CD14-positive monocyte (primary cell): ENCODE data around the gene POGZ. TPM values are rescaled to one million over a fixed set of nuclear protein-coding genes. Genes with fewer than 3 reads are reported as not detected.
A peak's percentile ranks its signal among the peaks of the same experiment; 100 is the strongest.

ENCODE experiments used
- DNase-seq, 3 donors: peaks; one replicate each; pipeline ENCODE4 v3.0.0-alpha.2; 2011 to 2022
- H2AFZ ChIP-seq: 2 replicates; pipeline ENCODE4 v1.6.0; 2012; ENCODE audit warnings: mild to moderate bottlenecking, low read depth, low read length, inconsistent platforms; ENCODE audit not compliant: insufficient read depth, poor library complexity, severe bottlenecking
- H3K27ac ChIP-seq, 2 donors: 1 replicate in 1 of 2; 2 replicates in 1 of 2; pipeline ENCODE4 v1.5.1; 2012 to 2013; ENCODE audit warnings: low read length in 2 of 2, control low read depth in 1 of 2, inconsistent platforms in 1 of 2, low read depth in 1 of 2, mild to moderate bottlenecking in 1 of 2
- H3K27me3 ChIP-seq, 2 donors: one replicate each; pipeline versions ENCODE4 v1.6.0 to v1.6.1; 2011 to 2013; ENCODE audit warnings: low read length in 2 of 2; ENCODE audit not compliant: control insufficient read depth in 2 of 2, insufficient read depth in 2 of 2
- H3K36me3 ChIP-seq, 2 donors: replicated peaks in 1 of 2; 1 replicate in 1 of 2; 2 replicates in 1 of 2; pipeline versions ENCODE4 v1.5.1 to v1.6.1; 2012 to 2013; ENCODE audit warnings: low read length in 2 of 2, control low read depth in 1 of 2, inconsistent platforms in 1 of 2, mild to moderate bottlenecking in 1 of 2; ENCODE audit not compliant: insufficient read depth in 2 of 2, control insufficient read depth in 1 of 2
- H3K4me1 ChIP-seq, 2 donors: 1 replicate in 1 of 2; 2 replicates in 1 of 2; pipeline versions ENCODE4 v1.5.1 to v1.6.1; 2012 to 2013; ENCODE audit warnings: low read length in 2 of 2, control low read depth in 1 of 2, inconsistent platforms in 1 of 2, mild to moderate bottlenecking in 1 of 2, moderate library complexity in 1 of 2; ENCODE audit not compliant: insufficient read depth in 2 of 2, control insufficient read depth in 1 of 2
- H3K4me2 ChIP-seq: replicated peaks from 2 replicates; pipeline ENCODE3; 2012; ENCODE audit warnings: low read length, moderate library complexity, mild to moderate bottlenecking; ENCODE audit not compliant: poor library complexity, severe bottlenecking; ENCODE audit errors: extremely low read depth
- H3K4me3 ChIP-seq, 3 experiments: fragments of 200-600 bp in 1 of 3; sonication (generic) in 1 of 3; replicated peaks in 1 of 3; 1 replicate in 2 of 3; 2 replicates in 1 of 3; pipeline ENCODE4 v1.5.1; 2011 to 2013; ENCODE audit warnings: low read length in 3 of 3, mild to moderate bottlenecking in 3 of 3, control low read depth in 2 of 3, low read depth in 2 of 3, inconsistent platforms in 1 of 3, moderate library complexity in 1 of 3
- H3K79me2 ChIP-seq: 2 replicates; pipeline ENCODE4 v1.6.0; 2012; ENCODE audit warnings: mild to moderate bottlenecking, control low read depth, inconsistent platforms, low read length, moderate library complexity; ENCODE audit not compliant: insufficient read depth
- H3K9ac ChIP-seq: 2 replicates; pipeline ENCODE4 v1.6.0; 2017; ENCODE audit warnings: low read length, mild to moderate bottlenecking; ENCODE audit not compliant: insufficient read depth, poor library complexity, severe bottlenecking
- H3K9me3 ChIP-seq, 2 donors: replicated peaks in 1 of 2; 1 replicate in 1 of 2; 2 replicates in 1 of 2; pipeline versions ENCODE4 v1.5.1 to v1.6.1; 2012 to 2013; ENCODE audit warnings: low read length in 2 of 2, control low read depth in 1 of 2; ENCODE audit not compliant: control insufficient read depth in 1 of 2, insufficient read depth in 1 of 2
- H4K20me1 ChIP-seq: 2 replicates; pipeline ENCODE4 v1.6.0; 2012; ENCODE audit warnings: mild to moderate bottlenecking, low read length, control low read depth, moderate library complexity; ENCODE audit not compliant: insufficient read depth
- H3K27ac Mint-ChIP-seq, 7 donors: one replicate each; pipeline ENCODE4 v1.8.0; 2020; ENCODE audit warnings: mild to moderate bottlenecking in 7 of 7, mixed read lengths in 7 of 7, moderate library complexity in 6 of 7, inconsistent platforms in 2 of 7
- H3K27me3 Mint-ChIP-seq, 3 donors: one replicate each; pipeline ENCODE4 v1.8.0; 2021 to 2022; ENCODE audit warnings: low read depth in 3 of 3, mild to moderate bottlenecking in 3 of 3, mixed read lengths in 3 of 3, moderate library complexity in 3 of 3, inconsistent platforms in 1 of 3
- H3K36me3 Mint-ChIP-seq, 2 donors: one replicate each; pipeline ENCODE4 v1.8.0; 2020; ENCODE audit warnings: mixed read lengths in 2 of 2, inconsistent platforms in 1 of 2, mild to moderate bottlenecking in 1 of 2
- H3K4me1 Mint-ChIP-seq: one replicate; pipeline ENCODE4 v1.8.0; 2020; ENCODE audit warnings: mild to moderate bottlenecking, mixed read lengths
- H3K4me3 Mint-ChIP-seq, 2 donors: one replicate each; pipeline ENCODE4 v1.8.0; 2020; ENCODE audit warnings: mild to moderate bottlenecking in 2 of 2, mixed read lengths in 2 of 2, moderate library complexity in 1 of 2
- H3K9me3 Mint-ChIP-seq, 7 donors: one replicate each; pipeline ENCODE4 v1.8.0; 2020 to 2022; ENCODE audit warnings: mixed read lengths in 7 of 7, mild to moderate bottlenecking in 6 of 7, moderate library complexity in 6 of 7, inconsistent platforms in 2 of 7
- CTCF ChIP-seq: fragments of 200-600 bp; IDR thresholded peaks from one replicate; pipeline ENCODE4 v1.8.0; 2022; ENCODE audit warnings: antibody characterized with exemption, mild to moderate bottlenecking
- WGBS: methylation state at CpG from one replicate; pipeline ENCODE4 v1.1.5; 2013; ENCODE audit warnings: missing lambda C conversion rate; ENCODE audit not compliant: insufficient coverage; 5-methylcytosine and 5-hydroxymethylcytosine counted together
- intact Hi-C, 2 donors: fragments of 100-400 bp; cut with micrococcal nuclease; formaldehyde crosslinking; loops; one replicate each; pipeline versions ENCODE4 v1.15.0 to v1.15.1; 2023
- polyA plus RNA-seq, 3 donors: library from polyadenylated mRNA; depleted of rRNA in 1 of 3; unstranded in 2 of 3; stranded (reverse) in 1 of 3; fragments of 300-500 nt in 2 of 3; fragments of >200 nt in 1 of 3; fragmentation: Illumina TruSeq in 2 of 3; gene quantifications; 1 replicate in 2 of 3; 2 replicates in 1 of 3; pipeline ENCODE4 v1.2.3, GENCODE V29; 2012 to 2021

The POGZ gene
- polyA plus RNA-seq, 3 donors = 0.75 to 41.7 (median 1.8) TPM

GRCh38 chr1:151408891-151409290, 50.4 kb downstream of the POGZ start:
- no peaks in the 10 kb centered on the region for H3K9me3 ChIP-seq
- Mint-ChIP-seq H3K36me3 (peaks cover 84 to 99% of the 10 kb centered on the region in 2 donors), H3K4me1 (no peaks in the 10 kb centered on the region), H3K9me3 (no peaks in the 10 kb centered on the region), H3K27ac (peak overlapping the region in 1 of 7 donors; percentile 72), H3K27me3 (peaks cover 0 to 1% (median 0%) of the 10 kb centered on the region in 3 donors), H3K4me3 (no peak overlapping the region)
- H2AFZ ChIP-seq = no peak overlapping the region
- no peak overlapping the region for H3K9ac ChIP-seq
- no peak for TF ChIP-seq CTCF
- no peak for DNase-seq
- H3K4me1 ChIP-seq = no peaks in the 10 kb centered on the region
- no peak overlapping the region for H3K27ac ChIP-seq
- H3K36me3 ChIP-seq = peaks cover 88 to 99% of the 10 kb centered on the region in 2 donors
- H3K79me2 ChIP-seq = no peaks in the 10 kb centered on the region
- H3K4me2 ChIP-seq = no peak overlapping the region
- H3K27me3 ChIP-seq = no peaks in the 10 kb centered on the region
- intact Hi-C loops = loop anchor here in 1 of 2 donors (10.0 kb wide), 1 partner anchor 214 kb away; the partner anchor contains the start of genes PIP5K1A and VPS72
- peaks cover 9% of the 10 kb centered on the region for H4K20me1 ChIP-seq
- H3K4me3 ChIP-seq = no peak overlapping the region

GRCh38 chr1:151407304-151407703, 52.0 kb downstream of the POGZ start:
- peak overlapping the region in 1 of 7 donors; percentile 19 for H3K27ac Mint-ChIP-seq
- H3K4me2 ChIP-seq = no peak overlapping the region
- peaks cover 83 to 100% of the 10 kb centered on the region in 2 donors for H3K36me3 ChIP-seq
- H3K36me3 Mint-ChIP-seq = peaks cover 89 to 99% of the 10 kb centered on the region in 2 donors
- WGBS = no CpG with 5 or more reads among the region's 3 CpGs
- H3K9ac ChIP-seq = no peak overlapping the region
- no peak overlapping the region for H3K27ac ChIP-seq
- H3K4me3 ChIP-seq = no peak overlapping the region
- H3K4me1 ChIP-seq = no peaks in the 10 kb centered on the region
- no peak for TF ChIP-seq CTCF
- no peaks in the 10 kb centered on the region for H3K27me3 ChIP-seq
- H2AFZ ChIP-seq = no peak overlapping the region
- H4K20me1 ChIP-seq = peaks cover 9% of the 10 kb centered on the region
- no peaks in the 10 kb centered on the region for H3K9me3 Mint-ChIP-seq
- H3K4me3 Mint-ChIP-seq = no peak overlapping the region
- DNase-seq = no peak
- intact Hi-C loops = loop anchor here in 1 of 2 donors (10.0 kb wide), 1 partner anchor 213 kb away; the partner anchor contains the start of genes PIP5K1A and VPS72
- peaks cover 0 to 1% (median 0%) of the 10 kb centered on the region in 3 donors for H3K27me3 Mint-ChIP-seq
- no peaks in the 10 kb centered on the region for H3K79me2 ChIP-seq
- no peaks in the 10 kb centered on the region for H3K4me1 Mint-ChIP-seq
- no peaks in the 10 kb centered on the region for H3K9me3 ChIP-seq
